Measurements from ENCODE around the gene DBP.
A peak's percentile ranks its signal among the peaks of the same experiment; 100 is the strongest.

Gene DBP

GRCh38 chr19:48609571-48610108, 27.5 kb downstream of the DBP start:
- DNase-seq = no peak

- peak; percentile 48 for DNase-seq
Observed at GRCh38 chr19:48608798-48609263, 28.3 kb downstream of the DBP start.

- DNase-seq = no peak
Observed at GRCh38 chr19:48607359-48607755, 29.8 kb downstream of the DBP start.

DNA sequence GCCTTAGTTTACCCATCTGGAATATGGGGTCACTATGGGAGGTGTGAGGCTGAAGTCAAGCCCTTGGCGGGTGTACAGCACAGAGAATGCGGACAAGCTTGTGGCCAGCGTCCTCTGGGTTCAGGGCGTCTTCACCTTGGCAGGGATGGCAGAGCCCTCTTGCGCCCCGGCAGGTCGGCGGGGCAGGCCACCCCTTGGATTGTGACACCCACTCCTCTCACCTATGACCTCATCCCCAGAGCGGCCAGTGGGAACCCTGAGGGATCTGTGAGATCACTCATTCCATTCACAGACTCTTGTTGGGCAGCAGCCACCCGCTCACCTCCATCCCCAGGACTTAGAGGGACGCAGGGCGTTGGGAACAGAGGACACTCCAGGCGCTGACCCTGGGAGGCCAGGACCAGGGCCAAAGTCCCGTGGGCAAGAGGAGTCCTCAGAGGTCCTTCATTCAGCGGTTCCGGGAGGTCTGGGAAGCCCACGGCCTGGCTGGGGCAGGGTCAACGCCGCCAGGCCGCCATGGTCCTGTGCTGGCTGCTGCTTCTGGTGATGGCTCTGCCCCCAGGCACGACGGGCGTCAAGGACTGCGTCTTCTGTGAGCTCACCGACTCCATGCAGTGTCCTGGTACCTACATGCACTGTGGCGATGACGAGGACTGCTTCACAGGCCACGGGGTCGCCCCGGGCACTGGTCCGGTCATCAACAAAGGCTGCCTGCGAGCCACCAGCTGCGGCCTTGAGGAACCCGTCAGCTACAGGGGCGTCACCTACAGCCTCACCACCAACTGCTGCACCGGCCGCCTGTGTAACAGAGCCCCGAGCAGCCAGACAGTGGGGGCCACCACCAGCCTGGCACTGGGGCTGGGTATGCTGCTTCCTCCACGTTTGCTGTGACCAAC, 30.5 kb downstream of the DBP start, which contains the start of gene SPACA4:
Gene SPACA4 (plus strand): TSS at position 280 of the 896 bp plus-strand sequence. CDS start 237 bp downstream, at position 517.
- DNase-seq = no peak

DNA sequence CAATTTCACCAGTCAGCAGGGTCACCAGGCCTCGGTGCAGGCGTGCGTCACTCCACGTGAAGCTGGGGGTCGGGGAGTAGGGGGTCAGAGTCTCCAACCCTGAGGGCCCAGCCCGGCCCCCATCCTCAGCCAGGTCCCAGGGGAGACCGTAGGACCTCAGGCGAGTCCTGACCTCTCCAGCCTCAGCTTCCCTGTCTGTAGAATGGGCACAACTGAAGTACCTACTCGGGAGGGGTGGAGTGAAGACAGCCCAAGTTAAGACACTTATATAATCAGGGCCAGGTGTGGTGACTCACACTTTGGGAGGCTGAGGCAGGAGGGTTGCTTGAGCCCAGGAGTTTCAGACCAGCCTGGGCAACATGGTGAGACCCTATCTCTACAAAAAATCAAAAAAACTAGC, 33.3 kb downstream of the DBP start:
- no peak for DNase-seq

DNA sequence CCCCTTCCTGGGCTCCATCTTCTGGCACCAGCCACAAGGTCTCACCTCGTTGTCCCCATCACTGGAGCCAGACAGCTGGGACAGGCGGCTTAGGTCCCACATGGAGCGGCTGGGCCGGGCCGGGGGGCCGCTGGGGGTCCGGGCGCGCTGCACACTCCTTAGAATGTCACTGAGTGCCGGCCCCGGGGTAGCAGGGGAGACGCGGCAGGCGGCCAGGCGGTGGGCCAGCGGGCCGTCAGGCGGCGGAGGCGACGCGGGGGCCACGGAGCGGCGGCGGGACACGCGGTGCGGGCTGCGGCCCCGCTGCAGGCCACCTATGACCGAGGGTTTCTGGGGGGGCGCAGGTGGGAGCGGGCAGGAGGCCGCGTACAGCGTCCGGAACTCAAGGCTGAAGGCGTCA, 33.7 kb downstream of the DBP start:
- no peak for DNase-seq

DNA sequence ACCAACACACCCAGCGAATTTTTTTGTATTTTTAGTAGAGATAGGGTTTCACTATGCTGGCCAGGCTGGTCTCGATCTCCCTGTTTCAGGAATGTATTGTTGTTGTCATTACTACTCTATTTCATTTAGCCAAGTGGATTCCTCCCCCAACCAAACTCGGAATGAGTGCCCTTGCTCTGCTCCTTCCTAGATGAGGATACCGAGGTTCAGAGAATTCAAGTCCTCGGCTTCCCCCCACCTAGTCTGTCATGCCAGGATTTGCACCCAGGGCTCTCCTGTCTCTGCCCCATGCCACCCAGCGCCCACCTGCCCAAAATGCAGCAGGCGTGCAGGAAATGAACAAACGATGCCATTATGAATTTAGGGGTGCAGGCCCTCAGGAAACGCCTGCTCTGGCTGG, 34.2 kb downstream of the DBP start:
- no peak for DNase-seq

- no peak for DNase-seq
Observed at GRCh38 chr19:48600679-48601417, 36.3 kb downstream of the DBP start.

DNA sequence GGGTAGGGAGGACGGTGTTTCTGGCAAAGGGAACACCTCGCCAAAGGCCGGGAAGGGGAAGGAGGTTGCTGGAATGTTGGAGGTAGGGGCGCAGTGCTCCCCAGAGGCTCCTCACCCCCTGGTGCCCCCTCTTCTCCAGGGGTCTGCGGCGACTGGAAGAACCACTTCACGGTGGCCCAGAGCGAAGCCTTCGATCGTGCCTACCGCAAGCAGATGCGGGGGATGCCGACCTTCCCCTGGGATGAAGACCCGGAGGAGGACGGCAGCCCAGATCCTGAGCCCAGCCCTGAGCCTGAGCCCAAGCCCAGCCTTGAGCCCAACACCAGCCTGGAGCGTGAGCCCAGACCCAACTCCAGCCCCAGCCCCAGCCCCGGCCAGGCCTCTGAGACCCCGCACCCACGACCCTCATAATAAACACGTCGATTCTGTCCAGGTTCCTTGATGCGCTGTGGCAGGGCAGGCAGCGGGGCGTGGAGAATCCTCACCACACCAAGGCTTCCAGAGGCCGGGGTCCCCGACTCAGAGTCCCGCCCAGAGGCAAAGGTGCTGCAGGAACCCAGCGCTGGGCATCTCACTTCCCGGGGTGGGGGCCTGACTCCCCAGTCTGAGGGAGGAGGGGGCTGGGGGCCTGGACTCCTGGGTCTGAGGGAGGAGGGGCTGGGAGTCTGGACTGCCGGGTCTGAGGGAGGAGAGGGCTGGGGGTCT, 38.0 kb downstream of the DBP start:
- no peak for DNase-seq

GRCh38 chr19:48596679-48597465, 40.3 kb downstream of the DBP start:
- DNase-seq = peak; percentile 26

DNA sequence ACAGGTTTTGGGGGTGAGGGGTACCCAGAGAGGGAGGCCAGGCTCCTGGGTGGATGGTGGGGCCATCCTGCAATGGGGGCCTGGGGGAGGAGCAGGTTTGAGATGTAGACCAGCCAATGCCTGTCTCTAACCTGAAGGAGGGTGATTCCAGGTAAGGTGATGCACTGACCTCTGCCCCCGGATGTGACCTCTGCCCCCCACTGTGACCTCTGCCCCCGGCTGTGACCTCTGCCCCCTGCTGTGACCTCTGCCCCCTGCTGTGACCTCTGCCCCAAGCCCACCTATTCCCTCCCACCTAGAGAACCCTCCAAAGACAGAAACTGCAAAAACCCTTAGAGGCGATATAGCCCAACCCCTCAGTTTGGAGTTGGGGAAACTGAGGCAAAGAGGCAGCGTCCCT, 40.9 kb downstream of the DBP start:
- no peak for DNase-seq

DNA sequence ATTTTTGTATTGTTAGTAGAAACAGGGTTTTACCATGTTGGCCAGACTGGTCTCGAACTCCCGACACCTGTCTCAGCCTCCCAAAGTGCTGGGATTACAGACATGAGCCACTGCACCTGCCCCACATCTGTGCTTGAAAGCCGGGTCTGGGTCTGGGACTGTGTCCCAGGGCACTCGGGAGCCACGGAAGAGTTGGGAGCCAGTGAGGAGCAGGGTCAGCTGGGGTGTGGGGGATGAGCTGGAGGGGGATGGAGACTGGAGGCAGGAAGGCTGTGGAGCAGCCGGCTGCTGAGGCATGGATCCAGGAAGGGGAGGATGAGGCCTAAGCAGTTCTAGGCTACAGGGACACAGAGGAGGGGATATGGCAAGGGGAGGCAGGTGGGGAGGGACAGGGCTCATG, 41.3 kb downstream of the DBP start:
- DNase-seq = no peak

DNA sequence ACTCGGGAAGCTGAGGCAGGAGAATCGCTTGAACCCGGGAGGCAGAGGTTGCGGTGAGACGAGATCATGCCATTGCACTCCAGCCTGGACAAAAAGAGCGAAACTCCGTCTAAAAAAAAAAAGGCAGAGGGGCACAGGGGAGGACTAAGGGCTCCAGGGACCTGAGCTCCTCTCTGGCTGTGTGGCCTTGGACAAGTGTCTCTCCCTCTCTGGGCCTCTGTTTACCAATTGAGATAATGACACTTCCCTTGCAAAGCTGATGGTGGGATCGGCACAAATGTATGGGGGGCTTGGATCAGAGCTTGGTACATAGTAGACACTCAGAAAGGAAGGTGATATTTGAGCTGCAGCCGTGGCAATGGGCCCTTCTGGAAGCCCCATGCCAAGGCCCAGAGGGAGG, 42.0 kb downstream of the DBP start:
- no peak for DNase-seq

GRCh38 chr19:48591021-48591420, 46.2 kb downstream of the DBP start:
- DNase-seq = no peak

GRCh38 chr19:48588670-48589401, 48.3 kb downstream of the DBP start:
- peak; percentile 88 for DNase-seq

GRCh38 chr19:48587387-48587786, 49.8 kb downstream of the DBP start:
- no peak for DNase-seq

DNA sequence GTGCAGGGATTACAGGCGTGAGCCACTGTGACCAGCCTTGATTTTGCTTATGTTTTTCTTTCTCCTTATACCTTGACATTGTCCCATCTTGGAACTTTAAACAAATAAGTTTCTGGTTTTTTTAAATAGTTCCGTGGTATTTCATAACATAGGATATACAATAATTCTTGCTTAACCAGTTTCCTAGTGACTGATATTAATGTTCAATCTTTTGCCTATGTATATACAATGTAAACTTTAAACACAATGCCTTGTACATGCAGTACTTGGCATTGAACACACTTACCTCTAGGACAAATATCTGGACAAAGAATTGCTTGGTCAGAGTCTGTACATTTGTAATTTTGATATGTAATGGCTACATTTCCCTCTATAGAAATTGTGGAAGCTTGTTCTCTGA, 55.0 kb downstream of the DBP start:
- no peak for DNase-seq
